ENCODE measurements around the gene FAM107B.
A peak's percentile ranks its signal among the peaks of the same experiment; 100 is the strongest.
"Not testable (repeated sequence)": the region's sequence is repeated elsewhere in the genome, so short reads cannot be mapped to it uniquely, and the experiment has no call there.

Gene FAM107B

DNA sequence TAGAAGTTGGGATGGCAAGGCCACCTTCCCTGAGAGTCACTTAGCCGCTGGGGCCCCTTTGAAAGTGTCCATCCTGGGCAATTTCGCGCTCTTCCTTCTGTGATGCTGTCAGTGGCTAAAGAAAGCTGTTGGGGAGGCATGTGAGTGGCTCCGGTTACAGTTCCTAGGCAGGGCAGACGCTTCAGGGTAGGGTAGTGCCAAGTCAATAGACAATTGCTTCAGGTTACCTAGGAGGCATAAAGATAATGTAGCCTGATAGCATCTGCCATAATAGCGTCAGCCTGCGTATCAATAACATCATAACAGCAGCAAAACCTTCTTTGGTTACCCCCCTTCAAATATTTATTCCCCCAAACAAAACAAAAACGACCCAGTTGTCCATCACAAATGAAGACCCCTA, at the start of gene FAM107B:
Gene FAM107B, minus strand, starts transcription at position 101 of the 400 bp plus-strand sequence. CDS start 234 bp downstream, outside the sequence.
- no peak for DNase-seq

DNA sequence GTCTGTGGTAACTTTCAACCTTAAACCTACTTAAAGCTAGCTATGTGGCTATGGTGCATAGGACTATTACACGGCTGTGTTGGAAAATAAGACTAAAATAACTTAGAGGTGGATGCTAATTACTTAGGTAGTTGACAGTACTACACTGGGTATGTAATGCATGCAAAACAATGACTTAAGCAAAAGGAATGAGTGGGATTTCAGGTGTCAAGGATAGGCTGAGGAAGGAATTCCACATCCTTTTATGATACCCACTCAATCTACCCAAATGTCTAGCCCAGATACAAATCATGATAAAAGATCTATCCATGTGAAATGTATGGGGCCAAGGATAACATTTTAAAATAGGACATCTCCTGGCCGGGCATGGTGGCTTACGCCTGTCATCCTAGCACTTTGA, 49.3 kb upstream of the FAM107B start:
- DNase-seq: no peak

DNA sequence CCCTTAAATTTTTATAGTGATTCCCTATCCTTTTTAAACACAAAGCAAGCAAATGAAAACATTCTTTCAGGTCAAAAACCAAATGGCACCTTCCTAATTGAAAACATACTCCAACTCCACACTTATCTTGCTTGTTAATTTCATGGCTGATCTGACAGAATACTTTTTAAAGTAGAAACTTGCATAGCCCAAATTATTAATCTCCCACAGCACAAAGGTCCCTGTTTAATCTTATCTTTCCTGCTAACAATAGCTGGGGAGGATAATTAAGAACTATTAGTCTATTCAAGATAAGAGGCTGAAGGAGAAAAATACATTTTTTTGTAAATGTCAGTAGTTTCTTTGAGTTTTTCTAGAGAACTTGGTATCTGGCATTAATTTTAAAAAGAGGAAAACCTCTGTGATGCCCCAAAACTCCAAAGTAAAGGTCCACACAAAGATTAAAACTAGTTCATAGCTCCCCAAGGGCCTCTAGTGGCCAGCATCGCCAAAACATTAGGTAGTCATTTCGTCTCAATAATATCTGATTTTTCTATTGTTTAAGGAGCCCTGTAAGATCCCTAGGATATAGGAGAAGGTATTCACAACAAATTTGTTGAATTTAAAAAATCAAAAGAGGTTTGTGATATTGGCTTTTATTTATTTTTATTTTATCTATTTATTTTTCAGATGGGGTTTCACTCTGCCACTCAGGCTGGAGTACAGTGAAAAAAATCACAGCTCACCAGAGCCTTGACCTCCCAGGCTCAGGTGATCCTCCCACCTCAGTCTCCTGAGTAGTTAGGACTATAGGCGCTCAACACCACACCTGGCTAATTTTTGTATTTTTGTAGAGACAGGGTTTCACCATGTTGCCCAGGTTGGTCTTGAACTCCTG, 48.4 kb upstream of the FAM107B start:
- peak; percentile 10 to 28 for DNase-seq

DNA sequence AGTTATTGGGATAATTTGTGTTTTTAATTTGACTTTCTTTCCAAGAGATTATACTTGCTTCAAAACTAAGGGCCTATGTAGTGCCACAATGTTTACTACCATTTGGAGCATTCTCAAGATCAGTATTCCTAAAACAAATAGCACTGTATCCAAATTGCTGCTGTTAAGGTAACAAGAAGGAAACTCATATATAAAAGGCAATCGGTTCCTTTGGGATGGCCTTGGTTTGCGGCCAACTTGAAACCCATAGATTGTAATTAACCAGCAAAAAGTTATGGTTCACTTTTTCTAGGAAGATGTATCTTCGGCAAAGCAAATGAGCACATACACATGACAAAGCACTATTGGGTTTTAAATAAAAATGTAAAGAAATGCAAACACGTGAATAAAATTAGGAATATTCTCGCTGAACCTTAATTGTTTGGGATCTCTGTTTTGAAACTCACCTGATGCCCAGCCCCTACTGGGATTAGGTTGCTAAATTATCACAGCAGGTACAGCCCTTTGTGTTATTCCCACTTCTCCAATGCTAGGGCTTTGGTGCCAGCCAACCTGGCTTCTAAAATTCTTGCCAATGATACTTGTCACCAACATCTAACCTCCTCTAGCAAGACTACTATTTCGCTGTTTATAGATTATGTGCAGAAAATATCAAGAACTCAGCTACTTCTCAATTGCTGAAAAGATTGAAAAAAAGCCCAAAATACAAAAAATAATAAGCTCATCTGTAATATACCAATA, 47.1 kb upstream of the FAM107B start:
- DNase-seq: no peak

DNA sequence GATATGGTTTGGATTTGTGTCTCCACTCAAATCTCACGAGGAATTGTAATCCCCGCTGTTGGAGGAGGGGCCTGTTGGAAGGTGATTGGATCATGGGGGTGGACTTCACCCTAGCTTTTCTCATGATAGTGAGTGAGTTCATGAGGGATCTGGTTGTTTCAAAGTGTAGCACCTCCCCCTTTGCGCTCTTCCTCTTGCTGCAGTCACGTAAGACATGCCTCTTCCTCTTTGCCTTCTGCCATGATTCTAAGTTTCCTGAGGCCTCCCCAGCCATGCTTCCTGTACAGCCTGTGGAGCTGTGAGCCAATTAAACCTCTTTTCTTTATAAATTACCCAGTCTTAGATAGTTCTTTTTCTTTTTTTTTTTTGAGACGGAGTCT, 46.1 kb upstream of the FAM107B start:
- DNase-seq: no peak

DNA sequence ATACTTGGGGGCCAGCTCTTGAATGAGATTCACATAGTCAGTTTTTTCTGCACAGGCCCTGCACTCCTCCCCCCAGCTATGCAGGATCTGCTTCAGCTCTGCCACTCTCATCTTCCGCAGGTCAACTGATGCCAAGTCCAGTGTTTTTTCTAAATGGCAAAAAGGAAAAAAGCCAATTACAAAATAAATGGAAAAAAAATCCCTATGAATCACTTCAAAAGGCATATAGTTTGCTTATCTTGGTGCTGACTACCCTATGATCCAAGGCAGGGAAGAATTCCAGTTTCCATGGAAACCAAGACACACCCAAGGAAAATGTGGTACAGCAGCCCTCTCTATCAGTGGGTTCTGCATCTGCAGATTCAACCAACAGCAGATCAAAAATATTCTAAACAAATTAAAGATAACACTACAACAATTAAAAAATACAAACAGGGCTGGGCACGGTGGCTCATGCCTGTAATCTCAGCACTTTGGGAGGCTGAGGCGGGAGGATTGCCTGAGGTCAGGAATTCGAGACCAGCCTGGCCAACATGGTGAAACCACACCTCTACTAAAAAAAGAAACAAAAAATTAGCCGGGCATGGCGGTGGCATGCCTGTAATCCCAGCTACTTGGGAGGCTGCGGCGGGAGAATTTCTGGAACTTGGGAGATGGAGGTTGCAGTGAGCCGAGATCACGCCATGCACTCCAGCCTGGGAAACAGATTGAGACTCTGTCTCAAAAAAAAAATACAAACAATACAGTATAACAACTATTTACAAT, 45.5 kb upstream of the FAM107B start:
- DNase-seq: no peak

DNA sequence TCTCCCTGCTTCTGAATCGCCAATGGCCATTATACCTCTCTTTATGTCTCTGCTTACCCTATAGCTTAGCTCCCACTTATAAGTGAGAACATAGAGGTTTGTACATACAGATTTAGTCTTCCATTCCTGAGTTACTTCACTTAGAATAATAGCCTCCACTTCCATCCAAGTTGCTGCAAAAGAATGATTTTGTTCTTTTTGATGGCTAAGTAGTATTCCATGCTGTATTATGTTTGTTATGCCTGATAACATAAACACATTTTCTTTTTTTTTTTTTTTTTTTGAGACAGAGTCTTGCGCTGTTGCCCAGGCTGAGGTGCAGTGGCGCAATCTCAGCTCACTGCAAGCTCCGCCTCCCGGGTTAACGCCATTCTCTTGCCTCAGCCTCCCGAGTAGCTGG, 42.0 kb upstream of the FAM107B start:
- DNase-seq: not testable (repeated sequence)

DNA sequence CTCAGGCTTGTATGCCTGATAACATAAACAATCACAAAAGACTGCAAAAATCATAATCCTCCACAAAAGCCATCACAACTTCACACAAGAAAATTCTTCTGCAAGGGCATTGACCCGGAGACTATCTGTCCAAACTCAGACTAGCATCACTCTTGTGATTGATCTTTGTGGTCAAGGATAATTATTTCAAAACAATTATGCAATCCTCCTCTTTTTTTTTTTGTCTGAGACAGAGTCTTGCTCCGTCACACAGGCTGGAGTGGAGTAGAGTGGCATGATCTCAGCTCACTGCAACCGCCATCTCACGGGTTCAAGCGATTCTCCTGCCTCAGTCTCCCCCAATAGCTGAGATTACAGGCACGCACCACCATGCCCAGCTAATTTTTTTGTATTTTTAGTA, 41.0 kb upstream of the FAM107B start:
- DNase-seq: no peak

DNA sequence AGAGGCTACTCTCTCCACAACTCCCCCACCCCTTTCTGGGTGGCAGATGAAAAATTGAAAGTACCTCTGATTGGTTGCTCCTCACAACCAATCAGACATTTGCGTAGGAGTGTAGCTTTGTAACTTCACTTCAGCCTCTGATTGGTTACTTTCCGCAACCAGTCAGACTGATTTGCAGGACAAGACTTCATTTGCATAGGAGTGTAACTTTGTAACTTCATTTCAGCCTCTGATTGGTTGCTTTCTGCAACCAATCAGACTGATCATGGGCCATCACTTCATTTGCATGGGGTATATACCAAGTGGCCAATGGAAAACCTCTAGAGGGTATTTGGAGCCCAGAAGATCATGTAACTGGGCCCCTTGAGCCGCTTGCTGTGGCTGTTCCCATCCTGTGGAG, 37.6 kb upstream of the FAM107B start:
- no peak for DNase-seq

DNA sequence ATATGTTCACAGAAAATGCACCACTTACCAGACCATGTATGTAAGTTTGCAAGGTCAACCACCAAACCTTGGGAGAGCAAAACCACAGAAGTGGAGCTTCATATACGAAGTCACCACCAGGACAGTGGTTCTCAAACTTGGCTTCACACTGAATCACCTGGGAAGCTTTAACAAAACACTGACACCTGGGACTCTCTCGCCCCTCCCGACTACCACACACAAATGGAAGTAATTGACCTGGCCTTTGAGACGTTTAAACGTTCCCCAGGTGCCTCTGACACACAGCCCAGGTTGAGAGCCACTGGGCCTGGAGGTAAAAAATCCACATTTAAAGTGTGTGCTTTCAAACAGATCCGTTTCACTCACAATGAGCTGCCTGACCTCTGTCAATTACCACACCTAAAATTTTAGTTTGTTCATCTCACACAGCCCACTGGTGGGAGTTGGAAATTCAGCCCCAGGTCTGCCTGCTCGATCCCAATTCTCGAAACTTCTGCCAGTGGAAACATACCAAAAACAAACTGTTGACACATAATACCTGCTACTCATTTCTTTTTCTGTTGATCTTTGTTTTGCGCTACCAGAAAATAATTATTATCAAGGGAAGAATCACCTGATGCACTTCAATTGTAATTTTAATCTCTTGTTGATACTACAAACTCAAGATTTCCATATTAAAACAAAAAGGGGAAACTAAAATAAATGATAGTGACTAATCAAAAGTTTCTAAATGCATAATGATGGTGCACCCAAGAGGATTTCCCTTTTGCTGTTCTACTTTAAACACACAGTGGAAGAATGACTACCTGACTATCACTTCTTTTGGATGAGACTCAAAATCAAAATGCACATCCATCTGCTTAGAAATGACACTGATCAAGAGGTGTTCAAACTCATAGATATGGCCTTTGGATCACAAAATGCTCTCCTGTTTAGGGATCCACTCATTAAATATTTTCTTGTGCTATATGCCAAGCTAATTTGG, 36.6 kb upstream of the FAM107B start:
- no peak for DNase-seq

DNA sequence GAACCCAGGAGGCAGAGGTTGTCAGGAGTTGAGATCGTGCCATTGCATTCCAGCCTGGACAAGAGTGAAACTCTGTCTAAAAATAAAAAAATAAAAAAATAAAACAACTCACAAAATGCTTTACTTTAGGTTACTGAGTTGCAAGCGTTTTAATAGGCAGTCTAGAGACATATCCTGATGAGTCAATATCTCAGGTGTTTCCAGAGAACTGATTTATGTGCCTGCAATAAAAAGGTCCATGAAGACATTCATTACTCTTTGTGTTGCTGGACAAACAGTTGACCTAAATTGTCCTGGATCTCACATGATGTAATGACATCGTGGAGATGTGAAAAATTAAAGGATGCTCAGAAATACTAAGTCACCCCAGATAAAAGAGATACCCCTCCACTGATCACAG, 31.6 kb upstream of the FAM107B start:
- DNase-seq: no peak

DNA sequence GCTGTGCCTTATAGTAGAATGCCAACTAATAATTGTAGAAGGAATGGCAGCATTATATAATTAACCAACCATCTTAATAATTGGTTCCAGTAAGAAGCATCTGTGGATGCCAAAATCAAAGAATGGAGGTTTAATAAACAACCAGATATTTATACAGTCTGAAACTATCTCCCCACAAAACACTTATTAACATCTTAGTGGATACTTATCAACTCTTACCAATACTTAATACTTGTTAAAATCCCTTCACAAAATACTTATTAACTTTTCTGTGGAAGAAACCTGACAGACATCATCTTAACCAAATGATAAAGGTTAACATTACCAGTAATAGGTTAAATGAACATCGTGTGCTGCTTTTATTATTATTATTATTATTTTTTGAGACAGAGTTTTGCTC, 29.1 kb upstream of the FAM107B start:
- no peak for DNase-seq

DNA sequence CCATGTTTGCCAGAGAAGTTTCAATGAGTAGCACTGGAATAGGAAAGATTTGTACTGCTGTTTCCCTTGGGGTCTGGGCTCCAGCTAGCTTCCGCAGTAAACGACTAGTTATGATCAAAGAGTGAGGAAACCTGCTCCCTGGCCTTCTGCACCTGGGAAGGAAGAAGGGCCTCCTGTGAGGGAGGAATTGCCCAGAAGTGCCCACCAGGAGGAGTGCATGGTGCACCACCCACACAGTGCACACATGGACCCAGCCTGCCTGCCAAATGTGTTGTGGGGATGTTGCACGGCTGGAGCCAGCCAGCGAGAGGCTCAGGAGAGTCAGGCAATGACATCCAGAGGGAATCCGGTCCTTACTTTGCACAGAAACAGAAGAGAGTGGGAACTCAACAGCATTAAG, 27.0 kb upstream of the FAM107B start:
- no peak for DNase-seq

DNA sequence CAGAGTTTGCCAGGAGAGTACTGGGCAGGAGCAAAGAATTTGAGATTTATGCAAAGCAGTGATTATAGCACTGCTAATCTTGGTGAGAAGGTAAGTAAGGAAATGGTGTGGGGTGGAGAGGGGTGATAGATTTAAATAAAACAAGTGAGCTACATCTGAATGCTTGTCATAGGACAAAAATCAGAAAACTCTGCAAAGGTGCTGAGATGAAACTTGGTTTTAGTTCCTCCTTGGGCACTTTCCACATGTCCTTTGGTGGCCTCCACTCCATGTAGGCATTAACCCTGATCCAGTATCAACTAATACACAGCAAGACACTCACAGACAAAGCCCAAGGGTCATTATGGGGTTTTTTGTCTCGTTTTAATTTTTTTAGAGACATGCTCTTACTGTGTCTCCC, 25.7 kb upstream of the FAM107B start:
- no peak for DNase-seq

DNA sequence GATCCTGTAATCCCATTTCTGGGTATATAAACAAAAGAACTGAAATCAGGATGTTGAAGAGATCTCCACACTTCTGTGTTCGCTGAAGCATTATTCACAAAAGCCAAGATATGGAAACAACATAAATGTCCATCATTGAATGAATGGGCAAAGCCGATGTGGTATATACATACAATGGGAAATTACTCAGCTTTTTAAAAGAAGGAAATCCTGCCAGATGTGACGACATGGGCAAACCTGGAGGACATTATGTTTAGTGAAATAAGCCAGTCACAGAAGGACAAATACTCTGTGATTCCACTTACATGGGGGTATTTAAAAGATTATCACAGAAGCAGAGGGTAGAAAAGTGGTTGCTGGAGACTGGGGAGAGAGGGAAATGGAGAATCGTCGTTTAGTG, 23.9 kb upstream of the FAM107B start:
- no peak for DNase-seq

DNA sequence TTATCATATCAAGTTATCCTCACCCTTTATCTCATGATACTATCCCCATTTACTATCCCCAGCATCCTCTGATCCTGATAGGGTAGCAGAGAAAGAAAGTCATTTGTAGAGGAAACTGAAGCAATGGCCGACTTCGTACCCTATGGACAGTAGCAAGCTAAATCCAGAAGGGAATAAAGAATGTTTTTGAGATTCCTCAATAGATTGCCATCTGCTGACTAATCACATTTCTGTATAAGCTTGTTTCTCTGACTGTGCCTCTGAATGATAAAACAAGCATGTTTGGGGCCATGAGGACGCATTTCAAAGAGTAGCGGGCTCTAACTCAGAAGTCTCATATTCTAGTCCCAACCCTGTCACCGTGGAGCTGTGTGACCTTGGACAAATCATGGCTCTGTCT, 13.2 kb upstream of the FAM107B start:
- no peak for DNase-seq

DNA sequence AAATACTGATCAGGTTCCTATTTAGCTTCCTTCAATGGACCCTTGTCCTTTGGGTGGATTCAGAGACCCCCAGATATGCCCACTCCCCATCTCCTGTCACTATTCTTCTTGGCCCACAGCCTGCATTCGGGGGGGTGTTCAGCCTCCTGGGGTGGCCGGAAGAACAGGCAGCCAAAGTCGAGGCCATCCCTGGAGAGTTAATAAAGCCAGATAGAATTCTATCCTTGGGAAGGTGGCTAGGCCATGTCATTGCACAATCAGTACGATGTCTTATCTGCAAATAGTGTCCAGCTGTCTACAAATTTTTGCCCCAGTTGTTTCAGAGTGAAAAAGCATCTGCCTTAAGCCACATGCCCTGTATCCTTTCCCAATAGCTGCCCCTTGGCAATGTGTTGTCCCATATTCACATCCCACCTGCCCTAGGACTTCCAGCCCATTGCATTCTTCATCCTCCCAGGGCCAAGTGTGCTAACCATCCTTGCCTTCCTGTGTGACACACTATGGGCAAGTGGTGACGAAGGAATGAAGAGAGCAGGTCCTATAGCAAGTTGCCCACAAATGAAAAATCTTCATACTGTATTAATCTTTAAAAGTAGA, 9.9 kb upstream of the FAM107B start:
- DNase-seq: no peak

DNA sequence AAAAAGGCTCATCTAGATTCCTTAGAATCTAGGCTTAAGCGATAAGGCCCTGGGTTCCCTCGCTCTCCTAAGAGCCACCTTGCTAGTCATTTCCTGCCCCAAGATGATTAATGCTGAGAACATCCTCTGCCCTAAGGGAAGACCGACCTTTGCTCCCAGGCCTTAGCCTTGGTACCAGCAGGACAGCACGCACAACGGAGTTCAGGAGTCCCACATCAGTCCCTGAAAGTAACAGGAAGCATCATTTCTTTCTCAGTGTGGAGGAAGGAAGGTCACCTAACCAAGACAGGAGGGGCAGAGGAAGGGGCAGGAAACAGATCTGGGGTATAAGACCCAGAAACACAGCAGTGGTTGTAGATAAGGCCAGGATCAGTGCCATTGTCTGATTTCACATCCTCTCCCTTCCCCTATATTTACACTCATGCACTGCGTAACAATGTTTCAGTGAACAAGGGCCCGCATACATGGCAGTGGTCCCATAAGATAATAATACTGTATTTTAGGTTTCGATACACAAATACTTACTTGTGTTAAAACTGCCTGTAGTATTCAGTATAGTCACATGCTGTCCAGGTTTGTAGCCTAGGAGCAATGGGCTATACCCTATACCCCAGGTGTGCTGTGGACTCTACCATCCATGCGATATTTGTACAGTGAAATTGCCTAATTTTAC, 8.1 kb upstream of the FAM107B start:
- no peak for DNase-seq

DNA sequence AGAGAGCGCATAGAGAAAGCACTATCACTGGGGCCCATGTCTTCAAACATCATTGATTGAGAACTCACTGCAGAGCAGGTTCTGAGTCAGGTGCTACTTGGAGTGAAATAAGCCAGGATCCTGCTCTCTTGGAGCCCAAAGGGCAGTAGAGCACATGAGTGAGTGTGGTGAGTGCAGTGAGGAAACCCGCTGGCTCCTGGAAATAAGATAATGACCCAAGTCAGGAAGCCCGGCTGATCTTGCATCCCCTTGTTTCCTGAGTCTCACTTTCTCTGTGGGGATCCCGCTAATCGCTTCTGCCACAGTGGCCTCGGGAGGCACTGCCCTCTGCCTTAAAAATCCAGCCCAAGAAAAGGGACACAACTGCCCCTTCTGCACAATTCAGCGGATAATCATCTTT, 7.1 kb upstream of the FAM107B start:
- no peak for DNase-seq

DNA sequence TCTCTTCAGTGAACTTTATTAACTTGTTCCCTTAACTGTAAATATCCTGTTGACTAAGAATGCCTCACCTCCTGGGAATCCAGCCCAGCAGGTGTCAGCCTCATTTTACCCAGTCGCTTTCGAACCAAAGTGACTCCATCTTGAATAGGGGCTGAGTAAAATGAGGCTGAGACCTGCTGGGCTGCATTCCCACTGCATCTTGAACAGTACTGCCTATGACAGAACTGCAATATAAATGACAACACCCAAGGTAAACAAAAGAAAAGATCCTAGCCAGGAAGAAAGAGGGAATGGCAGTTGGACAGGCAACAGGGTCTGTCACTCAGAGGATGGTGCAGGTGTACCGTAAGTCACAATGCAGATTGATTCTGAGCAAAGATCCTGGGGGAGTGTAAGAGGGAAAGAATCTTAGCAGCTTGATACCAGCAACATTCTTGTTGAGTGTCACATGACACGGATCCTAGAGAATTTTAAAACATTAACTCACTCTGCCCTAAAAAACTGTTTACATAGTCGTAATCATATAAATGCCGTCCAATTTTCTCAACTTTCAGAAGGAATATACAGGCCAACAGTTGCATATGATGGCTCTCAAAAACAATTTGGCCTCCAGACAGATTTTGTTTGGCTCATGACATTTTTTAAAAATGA, 4.4 kb upstream of the FAM107B start:
- DNase-seq: no peak

DNA sequence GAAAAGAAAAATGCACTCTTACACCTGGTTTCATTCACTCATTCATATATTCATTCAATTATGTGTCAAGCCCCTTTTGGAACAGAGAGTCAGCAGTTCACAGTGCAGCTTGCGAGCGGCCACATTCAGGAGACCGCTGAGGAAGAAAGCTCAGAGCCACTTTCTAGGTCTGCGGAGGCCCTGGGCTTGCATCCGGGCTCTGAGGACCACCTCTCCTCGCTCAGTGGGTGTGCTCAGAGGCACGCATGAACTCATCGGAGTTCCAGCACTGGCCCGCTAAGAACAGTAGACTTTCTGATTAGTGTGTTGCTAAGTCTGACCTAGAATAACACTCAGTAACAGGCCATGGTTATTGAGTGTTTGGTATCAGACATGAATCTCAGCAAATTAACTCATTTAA, 1.8 kb upstream of the FAM107B start:
- no peak for DNase-seq
